ENCODE data around the gene BCL7C. TPM values are rescaled to one million over a fixed set of nuclear protein-coding genes. Genes with fewer than 3 reads are reported as not detected.
"Not testable (repeated sequence)": the region's sequence is repeated elsewhere in the genome, so short reads cannot be mapped to it uniquely, and the experiment has no call there.

BCL7C gene
- total RNA-seq, 3 donors from 2014 or later: 22.1 to 24.8 (median 23.7) TPM

DNA sequence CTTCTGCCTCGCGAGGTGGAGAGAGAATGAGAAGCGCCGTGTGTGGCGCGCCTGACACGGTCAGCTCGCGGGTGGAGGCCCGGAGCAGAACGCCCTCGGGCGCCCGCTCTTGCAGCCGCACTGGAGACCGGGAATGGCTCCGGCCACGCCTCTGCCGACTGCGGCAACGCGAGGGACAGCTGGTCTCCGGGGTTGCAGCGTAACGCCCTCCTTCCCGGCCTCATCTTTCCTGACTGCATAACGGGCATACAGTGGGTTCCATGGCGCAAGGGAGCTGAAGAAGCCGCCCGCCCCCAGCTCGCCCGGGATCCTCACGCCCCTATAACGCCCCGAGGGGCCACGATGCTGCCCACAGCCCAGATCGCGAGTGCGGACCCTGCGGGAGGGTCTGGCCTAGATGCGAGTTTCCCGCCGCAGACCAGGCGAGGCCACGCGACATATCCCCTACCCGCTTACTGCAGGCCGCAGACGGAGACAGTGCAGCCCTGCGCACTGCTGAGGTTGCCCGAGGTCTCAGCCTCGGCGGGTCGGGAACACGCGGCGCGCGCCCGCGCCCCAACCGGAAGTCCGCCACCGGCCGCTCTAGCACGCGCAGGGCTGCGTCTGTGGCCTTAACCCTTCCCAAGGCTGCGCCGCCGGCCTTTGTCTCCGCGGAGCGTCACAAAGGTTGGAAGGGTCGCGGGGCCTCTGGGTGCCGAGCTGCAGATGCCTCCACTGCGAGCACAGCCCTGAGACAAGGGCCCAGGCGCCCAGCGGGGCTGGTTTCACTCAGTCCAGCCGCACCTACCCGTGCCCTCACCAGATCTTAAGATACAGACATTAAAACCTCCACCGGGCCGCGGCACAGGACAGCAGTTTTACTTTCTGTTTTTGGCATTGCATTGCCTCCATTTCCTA lies 18.8 kb downstream of the BCL7C start:
- Mint-ChIP-seq H3K27me3 (ENCODE audit: low read depth) (no peaks in the 10 kb centered on the region), H3K9me3 (no peaks in the 10 kb centered on the region), H3K4me1 (ENCODE audit: low read depth) (peaks cover 39% of the 10 kb centered on the region), H3K36me3 (ENCODE audit: insufficient read depth) (peaks cover 8% of the 10 kb centered on the region), H3K4me3 (peak overlapping the region; percentile 96)
- DNase-seq (peak; percentile 86), ATAC-seq (peak; percentile 89 to 91)

DNA sequence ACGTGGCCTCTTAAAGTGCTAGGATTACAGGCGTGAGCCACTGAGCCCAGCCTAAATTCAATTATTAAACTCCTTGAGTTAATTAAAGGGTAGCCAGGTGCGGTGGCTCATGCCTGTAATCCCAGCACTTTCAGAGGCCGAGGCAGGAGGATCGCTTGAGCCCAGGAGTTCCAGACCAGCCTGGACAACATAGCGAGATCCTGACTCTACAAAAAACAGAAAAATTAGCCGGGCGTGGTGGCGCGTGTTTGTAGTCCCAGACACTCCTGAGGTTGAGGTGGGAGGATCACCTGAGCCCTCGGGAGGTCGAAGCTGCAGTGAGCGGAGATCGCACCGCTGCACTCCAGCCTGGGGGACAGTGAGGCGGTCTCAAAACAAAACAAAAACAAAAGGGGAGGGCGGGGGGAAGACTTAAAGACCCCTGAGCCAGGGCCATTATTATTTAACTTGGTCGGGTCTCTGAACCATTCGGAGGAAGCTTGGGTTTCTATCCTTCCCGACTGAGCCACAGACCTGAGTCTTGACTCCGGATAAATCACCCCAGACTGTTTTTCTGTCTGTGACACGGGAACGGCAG lies 19.5 kb downstream of the BCL7C start:
- H3K9me3 Mint-ChIP-seq: no peaks in the 10 kb centered on the region
- H3K4me3 Mint-ChIP-seq: peak overlapping the region; percentile 96
- ATAC-seq: no peak
- peaks cover 8% of the 10 kb centered on the region for H3K36me3 Mint-ChIP-seq (ENCODE audit: insufficient read depth)
- peaks cover 39% of the 10 kb centered on the region for H3K4me1 Mint-ChIP-seq (ENCODE audit: low read depth)
- no peak for DNase-seq
- H3K27me3 Mint-ChIP-seq (ENCODE audit: low read depth): no peaks in the 10 kb centered on the region

DNA sequence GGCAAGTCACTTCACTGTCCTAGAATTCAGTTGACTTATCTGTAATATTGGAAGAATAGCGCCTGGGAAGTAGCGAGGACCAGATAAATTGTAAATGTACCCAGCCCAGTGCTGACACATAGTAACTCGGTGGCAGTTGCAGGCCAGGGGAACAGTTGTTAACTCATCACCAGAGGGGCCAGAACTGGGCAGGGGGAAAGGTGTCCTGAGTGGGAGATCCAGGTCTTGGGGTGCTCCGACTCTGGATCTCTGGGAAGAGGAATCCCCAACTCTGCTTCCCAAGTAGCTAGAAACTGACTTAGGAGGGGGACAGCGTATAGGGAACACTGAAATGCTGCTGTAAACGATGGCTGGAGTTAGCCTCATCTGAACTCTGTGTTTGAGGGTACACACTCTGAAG lies 23.0 kb downstream of the BCL7C start:
- ATAC-seq (no peak), DNase-seq (no peak)
- Mint-ChIP-seq H3K36me3 (ENCODE audit: insufficient read depth) (peaks cover under 1% of the 10 kb centered on the region), H3K4me3 (no peak overlapping the region), H3K27me3 (ENCODE audit: low read depth) (no peaks in the 10 kb centered on the region), H3K9me3 (no peaks in the 10 kb centered on the region), H3K4me1 (ENCODE audit: low read depth) (peaks cover 20% of the 10 kb centered on the region)

DNA sequence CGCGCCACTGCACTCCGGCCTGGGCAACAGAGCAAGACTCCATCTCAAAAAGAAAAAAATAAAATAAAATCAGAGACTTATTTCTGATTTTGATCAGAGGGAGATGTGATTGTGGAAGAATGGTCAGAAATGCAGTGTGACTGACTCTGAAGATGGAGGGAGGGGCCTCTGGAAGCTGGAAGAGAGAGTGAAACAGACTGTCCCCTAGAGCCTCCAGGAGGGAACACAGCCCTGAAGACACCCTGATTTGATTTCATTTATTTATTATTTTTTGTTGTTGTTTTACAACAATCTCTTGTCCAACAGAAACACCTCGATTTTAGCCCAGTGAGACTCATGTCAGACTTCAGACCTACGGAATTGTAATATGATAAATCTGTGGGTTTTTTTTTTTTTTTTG lies 26.1 kb downstream of the BCL7C start:
- no peak for DNase-seq
- ATAC-seq: no peak
- Mint-ChIP-seq H3K36me3 (ENCODE audit: insufficient read depth) (no peaks in the 10 kb centered on the region), H3K4me1 (ENCODE audit: low read depth) (peaks cover 3% of the 10 kb centered on the region), H3K27me3 (ENCODE audit: low read depth) (no peaks in the 10 kb centered on the region), H3K9me3 (no peaks in the 10 kb centered on the region), H3K4me3 (no peak overlapping the region)

DNA sequence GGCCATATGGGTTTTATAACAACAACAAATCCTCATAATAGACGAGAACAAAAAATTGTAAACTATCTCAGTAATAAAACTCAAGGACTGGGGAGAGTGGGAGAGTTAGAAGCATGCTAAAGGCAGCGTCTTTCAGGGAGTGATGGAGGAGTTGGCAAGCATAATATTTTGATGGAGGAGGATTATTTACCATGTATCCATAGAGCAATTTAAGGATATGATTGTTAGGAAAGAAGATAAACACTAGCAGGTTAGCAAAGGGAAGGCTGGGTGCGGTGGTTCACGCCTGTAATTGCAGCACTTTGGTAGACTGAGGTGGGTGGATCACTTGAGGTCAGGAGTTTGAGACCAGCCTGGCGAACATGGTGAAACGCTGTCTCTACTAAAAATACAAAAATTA lies 27.8 kb downstream of the BCL7C start:
- no peaks in the 10 kb centered on the region for H3K4me1 Mint-ChIP-seq (ENCODE audit: low read depth)
- no peaks in the 10 kb centered on the region for H3K9me3 Mint-ChIP-seq
- ATAC-seq (no peak), DNase-seq (no peak)
- H3K27me3 Mint-ChIP-seq (ENCODE audit: low read depth): no peaks in the 10 kb centered on the region
- no peaks in the 10 kb centered on the region for H3K36me3 Mint-ChIP-seq (ENCODE audit: insufficient read depth)
- no peak overlapping the region for H3K4me3 Mint-ChIP-seq

DNA sequence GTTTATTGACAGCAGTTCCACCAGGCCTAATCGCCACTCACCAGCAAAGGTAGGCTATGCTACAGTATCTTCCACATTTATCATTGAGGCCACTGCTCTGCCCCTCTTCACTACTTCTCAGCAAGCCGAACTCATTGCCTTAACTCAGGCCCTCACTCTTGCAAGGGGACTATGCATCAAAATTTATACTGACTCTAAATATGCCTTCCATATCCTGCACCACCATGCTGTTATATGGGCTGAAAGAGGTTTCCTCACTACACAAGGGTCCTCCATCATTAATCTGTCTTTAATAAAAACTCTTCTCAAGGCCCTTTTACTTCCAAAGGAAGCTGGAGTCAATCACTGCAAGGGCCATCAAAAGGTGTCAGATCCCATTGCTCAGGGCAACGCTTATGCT lies 30.7 kb downstream of the BCL7C start:
- H3K4me3 Mint-ChIP-seq; DNase-seq; ATAC-seq; H3K4me1 Mint-ChIP-seq (ENCODE audit: low read depth); H3K36me3 Mint-ChIP-seq (ENCODE audit: insufficient read depth); H3K9me3 Mint-ChIP-seq; H3K27me3 Mint-ChIP-seq (ENCODE audit: low read depth): not testable (repeated sequence)

DNA sequence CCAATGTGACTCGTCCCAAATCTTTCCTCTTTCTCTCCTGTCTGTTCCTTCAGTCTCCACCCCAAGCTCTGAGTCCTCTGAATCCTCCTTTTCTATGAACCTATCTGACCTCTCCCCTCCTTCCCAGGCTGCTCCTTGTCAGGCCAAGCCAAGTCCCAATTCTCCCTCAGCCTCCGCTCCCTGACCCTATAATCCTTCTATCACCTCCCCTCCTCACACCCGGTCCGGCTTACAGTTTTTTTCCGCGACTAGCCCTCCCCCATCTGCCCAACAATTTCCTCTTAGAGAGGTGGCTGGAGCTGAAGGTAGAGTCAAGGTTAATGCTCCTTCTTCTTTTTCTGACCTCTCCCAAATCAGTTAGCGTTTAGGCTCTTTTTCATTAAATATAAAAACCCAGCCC lies 33.1 kb downstream of the BCL7C start:
- not testable (repeated sequence) for H3K9me3 Mint-ChIP-seq; H3K27me3 Mint-ChIP-seq (ENCODE audit: low read depth); H3K36me3 Mint-ChIP-seq (ENCODE audit: insufficient read depth); H3K4me3 Mint-ChIP-seq; ATAC-seq; DNase-seq; H3K4me1 Mint-ChIP-seq (ENCODE audit: low read depth)

DNA sequence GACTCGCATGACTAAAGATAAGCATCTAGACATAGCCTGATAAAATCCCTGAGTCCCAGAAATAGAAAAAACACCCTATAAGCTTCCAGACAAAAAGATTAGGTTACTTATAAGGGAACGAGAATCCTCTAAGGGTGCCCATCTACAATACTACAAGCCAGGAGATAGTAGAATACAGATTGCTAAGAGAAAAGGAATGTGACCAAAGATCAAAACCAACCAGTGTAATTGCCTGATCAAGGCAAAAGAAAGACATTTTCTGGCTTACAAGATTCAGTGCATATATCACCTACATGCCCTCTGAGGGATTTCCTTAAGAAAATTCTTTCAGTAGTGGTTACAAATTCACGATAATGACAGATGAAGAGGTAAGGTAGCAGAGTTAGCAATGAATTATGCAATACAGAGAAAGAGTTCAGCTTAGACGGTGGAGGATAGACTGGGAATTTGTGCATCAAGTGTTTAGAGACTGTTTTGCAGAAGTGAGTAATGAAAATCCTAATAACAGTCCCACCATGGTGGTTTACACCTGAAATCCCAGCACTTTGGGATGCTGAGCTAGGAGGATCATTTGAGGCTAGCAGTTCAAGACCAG lies 35.0 kb downstream of the BCL7C start:
- no peak for DNase-seq
- no peak for ATAC-seq
- Mint-ChIP-seq H3K9me3 (no peaks in the 10 kb centered on the region), H3K36me3 (ENCODE audit: insufficient read depth) (no peaks in the 10 kb centered on the region), H3K4me3 (no peak overlapping the region), H3K27me3 (ENCODE audit: low read depth) (no peaks in the 10 kb centered on the region), H3K4me1 (ENCODE audit: low read depth) (no peaks in the 10 kb centered on the region)

DNA sequence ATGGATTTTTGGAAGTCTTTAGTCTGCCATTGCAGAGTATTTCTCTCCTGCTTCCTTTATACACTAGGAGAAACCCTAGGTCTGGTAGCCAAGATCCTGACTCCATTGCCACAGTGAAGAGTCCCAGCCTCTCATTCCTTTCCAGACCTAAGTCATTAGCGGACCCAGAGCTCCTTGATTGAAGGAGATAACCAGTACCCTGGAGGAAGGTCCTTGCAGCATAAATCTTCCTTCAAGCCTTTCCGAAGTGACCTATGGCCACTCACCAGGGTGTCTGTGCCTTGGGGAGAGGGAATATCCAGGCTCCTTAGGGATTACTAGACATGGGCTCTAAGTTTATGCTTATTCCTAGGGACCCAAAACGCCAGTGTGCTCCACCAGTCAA lies 35.8 kb downstream of the BCL7C start:
- ATAC-seq: no peak
- no peak for DNase-seq
- Mint-ChIP-seq H3K9me3 (no peaks in the 10 kb centered on the region), H3K27me3 (ENCODE audit: low read depth) (no peaks in the 10 kb centered on the region), H3K4me1 (ENCODE audit: low read depth) (no peaks in the 10 kb centered on the region), H3K4me3 (no peak overlapping the region), H3K36me3 (ENCODE audit: insufficient read depth) (peaks cover 3% of the 10 kb centered on the region)

DNA sequence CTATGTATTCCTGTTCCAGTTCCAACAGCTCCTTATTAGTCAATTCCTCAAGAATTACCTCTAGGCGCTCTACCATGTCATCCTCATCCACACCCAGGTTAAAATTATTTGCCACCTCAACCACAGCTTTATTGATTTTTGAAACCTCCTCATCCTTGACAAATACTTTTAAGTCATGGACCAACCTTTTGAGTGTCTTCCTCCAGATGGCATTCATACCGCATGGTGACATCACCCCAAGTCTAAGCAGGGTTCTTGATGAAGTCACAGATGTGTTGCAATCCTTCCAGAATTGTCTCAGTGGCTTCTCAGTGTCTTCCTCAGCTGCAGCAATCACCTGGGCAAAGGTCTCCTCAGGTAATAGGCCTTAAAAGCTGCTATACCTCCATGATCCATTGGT lies 40.1 kb downstream of the BCL7C start:
- DNase-seq (no peak), ATAC-seq (no peak)
- Mint-ChIP-seq H3K27me3 (ENCODE audit: low read depth) (no peaks in the 10 kb centered on the region), H3K4me3 (no peak overlapping the region), H3K9me3 (no peaks in the 10 kb centered on the region), H3K36me3 (ENCODE audit: insufficient read depth) (peaks cover 3% of the 10 kb centered on the region), H3K4me1 (ENCODE audit: low read depth) (no peaks in the 10 kb centered on the region)

DNA sequence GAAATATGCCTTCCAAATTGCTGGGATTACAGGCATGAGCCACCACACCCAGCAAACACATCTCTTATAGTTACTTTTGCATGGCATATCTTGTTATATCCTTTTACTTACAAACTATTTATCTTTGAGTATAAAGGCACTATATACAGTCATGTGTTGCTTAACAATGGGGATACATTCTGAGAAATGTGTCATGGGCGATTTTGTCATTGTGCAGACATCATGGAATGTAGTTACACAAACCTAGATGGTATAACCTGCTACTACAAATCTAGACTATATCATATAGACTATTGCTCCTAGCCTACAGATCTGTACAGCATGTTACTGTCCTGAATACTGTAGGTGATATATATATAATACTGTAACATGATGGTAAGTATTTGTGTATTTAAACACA lies 43.6 kb downstream of the BCL7C start:
- DNase-seq (no peak), ATAC-seq (no peak)
- Mint-ChIP-seq H3K4me3 (no peak overlapping the region), H3K27me3 (ENCODE audit: low read depth) (no peaks in the 10 kb centered on the region), H3K4me1 (ENCODE audit: low read depth) (no peaks in the 10 kb centered on the region), H3K9me3 (no peaks in the 10 kb centered on the region), H3K36me3 (ENCODE audit: insufficient read depth) (peaks cover 3% of the 10 kb centered on the region)

DNA sequence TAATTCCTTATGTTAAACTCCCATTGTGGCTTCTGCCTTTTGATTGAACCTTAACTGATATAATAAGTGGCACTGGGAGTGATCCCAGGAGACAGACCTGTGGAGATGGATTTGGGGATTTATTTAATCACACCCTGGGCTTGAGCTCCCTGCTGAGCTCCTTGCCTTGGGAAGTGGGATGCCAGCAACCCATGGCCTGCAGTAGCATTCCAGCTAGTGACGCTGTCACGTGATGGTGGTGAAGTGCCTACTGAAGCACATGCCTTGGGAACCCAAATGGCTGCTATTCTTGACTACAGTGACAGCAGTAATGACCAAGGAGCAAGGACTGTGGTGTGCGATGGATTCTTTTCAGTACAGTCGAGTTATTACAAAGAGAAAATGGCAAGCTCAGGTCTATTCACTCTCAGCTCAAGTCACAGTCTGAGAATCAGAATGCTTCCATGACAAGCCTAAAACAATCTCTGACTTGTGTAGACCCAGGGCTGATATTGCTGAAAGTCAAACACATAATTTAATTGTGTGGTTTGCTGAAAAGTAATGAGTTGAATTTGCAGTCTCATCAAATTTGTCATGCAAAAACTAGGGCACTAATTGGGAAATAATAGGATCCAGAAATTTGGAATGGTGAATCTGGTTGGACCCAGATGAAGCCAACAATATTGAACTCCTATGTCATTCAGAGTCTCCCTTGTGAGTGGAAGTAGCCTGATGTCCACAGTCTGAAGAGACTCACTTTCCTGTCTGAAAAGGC lies 47.1 kb downstream of the BCL7C start:
- Mint-ChIP-seq H3K9me3 (no peaks in the 10 kb centered on the region), H3K4me1 (ENCODE audit: low read depth) (peaks cover 9% of the 10 kb centered on the region), H3K27me3 (ENCODE audit: low read depth) (no peaks in the 10 kb centered on the region), H3K36me3 (ENCODE audit: insufficient read depth) (no peaks in the 10 kb centered on the region), H3K4me3 (no peak overlapping the region)
- DNase-seq (no peak), ATAC-seq (no peak)

DNA sequence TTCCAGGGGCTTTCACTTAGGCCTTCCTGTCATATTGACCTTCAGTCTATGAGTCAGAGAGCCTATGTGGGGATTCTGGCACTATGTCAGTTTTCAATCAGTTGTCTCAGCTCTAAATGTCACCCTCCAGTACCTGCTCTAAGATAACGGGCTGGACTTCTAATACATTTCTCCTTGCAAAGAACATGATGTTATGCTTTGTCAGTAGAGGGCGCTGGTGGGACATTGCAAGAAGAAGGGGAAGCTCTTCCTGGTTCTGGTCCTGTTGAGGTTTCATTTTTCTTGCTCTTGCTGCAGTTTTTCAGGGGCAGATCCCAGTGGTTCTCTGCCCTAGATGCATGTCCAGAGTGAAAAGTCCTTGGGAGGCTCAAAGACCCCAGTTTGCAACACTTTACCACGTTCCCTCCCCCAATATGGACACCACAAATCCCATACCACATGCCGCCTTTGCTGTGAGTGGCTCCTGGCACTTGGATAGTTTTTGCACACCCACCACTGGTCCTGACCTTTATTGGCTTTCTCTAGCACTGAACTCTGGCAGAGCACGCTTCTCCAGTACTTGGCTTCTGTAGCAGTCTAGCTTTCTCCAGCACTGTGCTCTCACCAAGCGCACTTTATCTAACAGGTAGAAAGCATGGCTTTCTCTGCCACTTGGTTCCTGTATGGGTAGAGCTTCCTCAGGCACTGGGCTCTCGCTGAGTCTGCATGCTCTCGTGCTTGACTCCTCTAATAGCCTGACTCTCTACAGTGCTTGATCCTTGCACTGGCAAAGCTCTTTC lies 49.0 kb downstream of the BCL7C start:
- ATAC-seq: peak; percentile 89 to 97
- DNase-seq: peak; percentile 74
- H3K9me3 Mint-ChIP-seq: no peaks in the 10 kb centered on the region
- no peaks in the 10 kb centered on the region for H3K36me3 Mint-ChIP-seq (ENCODE audit: insufficient read depth)
- H3K4me3 Mint-ChIP-seq: no peak overlapping the region
- H3K4me1 Mint-ChIP-seq (ENCODE audit: low read depth): peaks cover 9% of the 10 kb centered on the region
- H3K27me3 Mint-ChIP-seq (ENCODE audit: low read depth): no peaks in the 10 kb centered on the region

DNA sequence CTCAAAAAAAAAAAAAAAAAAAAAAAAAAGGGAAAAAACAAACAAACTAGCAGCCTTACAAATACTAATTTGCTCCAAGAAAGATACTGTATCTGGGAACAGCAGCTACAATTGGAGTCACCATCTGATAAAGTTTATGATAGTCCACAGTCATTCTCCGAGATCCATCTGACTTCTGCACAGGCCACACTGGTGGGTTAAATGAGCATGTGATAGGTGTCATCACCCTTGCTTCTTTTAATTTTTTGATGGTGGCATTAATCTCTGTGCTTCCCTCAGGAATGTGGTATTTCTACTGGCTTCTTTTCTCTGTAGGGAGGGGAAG lies 49.6 kb downstream of the BCL7C start:
- Mint-ChIP-seq H3K27me3 (ENCODE audit: low read depth) (no peaks in the 10 kb centered on the region), H3K36me3 (ENCODE audit: insufficient read depth) (no peaks in the 10 kb centered on the region), H3K4me1 (ENCODE audit: low read depth) (peaks cover 9% of the 10 kb centered on the region), H3K9me3 (no peaks in the 10 kb centered on the region), H3K4me3 (no peak overlapping the region)
- peak in 1 of 2 donors; percentile 10 for ATAC-seq
- DNase-seq: no peak

Data from activated T-cell treated with anti-CD3 and anti-CD28 coated beads, Interleukin-2, amount 50 U/mL, for 4 hours (primary cell).